B cell (primary cell): ENCODE results near the gene WASL.

ENCODE experiments used
- CTCF ChIP-seq: fragments of 200-600 bp; IDR thresholded peaks from one replicate; pipeline ENCODE4 v1.8.0; 2022; ENCODE audit warnings: antibody characterized with exemption, mild to moderate bottlenecking
- EZH2 ChIP-seq: IDR thresholded peaks from 2 replicates; pipeline ENCODE4 v1.6.1; 2012; ENCODE audit warnings: borderline replicate concordance, low read depth, mild to moderate bottlenecking, moderate library complexity, low read length; ENCODE audit not compliant: insufficient read depth, poor library complexity, severe bottlenecking

GRCh38 chr7:123687161-123687560, 61.6 kb downstream of the WASL start:
- no peak for TF ChIP-seq CTCF
- no peak for TF ChIP-seq EZH2
